ENCODE data around the gene ISG20L2. TPM values are rescaled to one million over a fixed set of nuclear protein-coding genes. Genes with fewer than 3 reads are reported as not detected.

ISG20L2 gene
- total and polyA plus RNA-seq, 8 donors = 18.3 to 45.9 (median 40.3) TPM

DNA sequence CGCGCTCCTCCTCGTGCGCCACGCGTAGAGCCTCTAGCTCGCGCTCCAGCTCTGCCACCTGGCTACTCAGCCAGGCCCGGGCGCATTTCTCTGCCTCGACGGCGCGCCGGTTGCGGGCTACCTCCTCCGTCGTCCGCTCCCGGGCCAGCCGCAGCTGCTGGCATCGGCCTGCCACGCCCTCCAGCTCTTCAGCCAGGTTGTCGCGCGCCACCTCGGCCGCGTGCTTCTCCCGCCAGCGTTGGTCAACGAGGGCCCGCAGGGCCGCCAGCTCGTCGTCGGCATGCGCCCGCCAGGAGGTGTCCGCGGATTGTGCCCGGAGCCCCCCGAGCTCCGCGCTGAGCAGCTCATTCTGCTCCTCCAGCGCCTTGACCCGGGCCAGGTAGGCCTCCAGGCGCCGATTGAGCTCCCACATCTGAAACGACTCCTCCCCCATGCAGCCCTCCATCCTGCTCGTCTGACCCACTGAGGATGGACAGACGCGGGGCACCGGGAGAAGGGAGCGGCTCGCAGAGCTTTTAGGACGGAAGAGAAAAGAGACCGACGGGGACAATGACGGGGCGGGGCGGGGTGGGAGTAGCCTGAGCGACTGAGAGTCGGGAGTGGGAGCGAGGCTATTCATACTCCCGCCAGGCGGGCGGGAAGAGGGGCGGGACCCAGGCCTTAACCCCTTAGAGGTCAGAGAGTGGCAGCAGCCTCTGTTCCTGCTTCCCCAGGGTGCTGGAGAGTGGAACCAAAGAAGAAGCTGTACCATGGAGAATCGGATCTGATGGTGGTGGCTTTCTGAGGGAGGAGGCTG is 51.5 kb downstream of the ISG20L2 start, which contains the start of gene NES:
Gene NES, minus strand, starts transcription at position 588 of the 796 bp plus-strand sequence. Its CDS starts 143 bp downstream, at position 445.
- H3K4me3 ChIP-seq = peak within 1 kb of the TSS; percentile 41 to 53
- peak within 1 kb of the TSS; percentile 67 to 76 for H3K27ac ChIP-seq
- TF ChIP-seq, protein P1, sequence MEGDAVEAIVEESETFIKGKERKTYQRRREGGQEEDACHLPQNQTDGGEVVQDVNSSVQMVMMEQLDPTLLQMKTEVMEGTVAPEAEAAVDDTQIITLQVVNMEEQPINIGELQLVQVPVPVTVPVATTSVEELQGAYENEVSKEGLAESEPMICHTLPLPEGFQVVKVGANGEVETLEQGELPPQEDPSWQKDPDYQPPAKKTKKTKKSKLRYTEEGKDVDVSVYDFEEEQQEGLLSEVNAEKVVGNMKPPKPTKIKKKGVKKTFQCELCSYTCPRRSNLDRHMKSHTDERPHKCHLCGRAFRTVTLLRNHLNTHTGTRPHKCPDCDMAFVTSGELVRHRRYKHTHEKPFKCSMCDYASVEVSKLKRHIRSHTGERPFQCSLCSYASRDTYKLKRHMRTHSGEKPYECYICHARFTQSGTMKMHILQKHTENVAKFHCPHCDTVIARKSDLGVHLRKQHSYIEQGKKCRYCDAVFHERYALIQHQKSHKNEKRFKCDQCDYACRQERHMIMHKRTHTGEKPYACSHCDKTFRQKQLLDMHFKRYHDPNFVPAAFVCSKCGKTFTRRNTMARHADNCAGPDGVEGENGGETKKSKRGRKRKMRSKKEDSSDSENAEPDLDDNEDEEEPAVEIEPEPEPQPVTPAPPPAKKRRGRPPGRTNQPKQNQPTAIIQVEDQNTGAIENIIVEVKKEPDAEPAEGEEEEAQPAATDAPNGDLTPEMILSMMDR (IDR thresholded peaks at IDR 0.05) = no peak
- no peaks in the 10 kb centered on the region for H3K9me3 ChIP-seq
- DNase-seq (peak in 3 of 4 donors; percentile 59 to 84 (median 77)), ATAC-seq (peak; percentile 80)
- no peaks in the 10 kb centered on the region for H3K36me3 ChIP-seq
- intact Hi-C loops (cut with DNase I) = no loop called here
- peaks cover 23 to 85% of the 10 kb centered on the region in 2 donors for H3K27me3 ChIP-seq
- peaks cover 0 to 36% of the 10 kb centered on the region in 2 donors for H3K4me1 ChIP-seq

- peak in 1 of 4 donors; percentile 69 for DNase-seq
- peak; percentile 8 for ATAC-seq
- TF ChIP-seq, protein P1 (IDR thresholded peaks at IDR 0.05) = no peak
- Histone ChIP-seq H3K27ac (peak overlapping the region; percentile 67 to 76), H3K4me3 (peak overlapping the region; percentile 41 to 53), H3K4me1 (peaks cover 0 to 36% of the 10 kb centered on the region in 2 donors), H3K36me3 (no peaks in the 10 kb centered on the region), H3K27me3 (peaks cover 23 to 79% of the 10 kb centered on the region in 2 donors), H3K9me3 (no peaks in the 10 kb centered on the region)
- intact Hi-C loops (cut with DNase I) = no loop called here
Observed at GRCh38 chr1:156676114-156676819, 52.3 kb downstream of the ISG20L2 start.

DNA sequence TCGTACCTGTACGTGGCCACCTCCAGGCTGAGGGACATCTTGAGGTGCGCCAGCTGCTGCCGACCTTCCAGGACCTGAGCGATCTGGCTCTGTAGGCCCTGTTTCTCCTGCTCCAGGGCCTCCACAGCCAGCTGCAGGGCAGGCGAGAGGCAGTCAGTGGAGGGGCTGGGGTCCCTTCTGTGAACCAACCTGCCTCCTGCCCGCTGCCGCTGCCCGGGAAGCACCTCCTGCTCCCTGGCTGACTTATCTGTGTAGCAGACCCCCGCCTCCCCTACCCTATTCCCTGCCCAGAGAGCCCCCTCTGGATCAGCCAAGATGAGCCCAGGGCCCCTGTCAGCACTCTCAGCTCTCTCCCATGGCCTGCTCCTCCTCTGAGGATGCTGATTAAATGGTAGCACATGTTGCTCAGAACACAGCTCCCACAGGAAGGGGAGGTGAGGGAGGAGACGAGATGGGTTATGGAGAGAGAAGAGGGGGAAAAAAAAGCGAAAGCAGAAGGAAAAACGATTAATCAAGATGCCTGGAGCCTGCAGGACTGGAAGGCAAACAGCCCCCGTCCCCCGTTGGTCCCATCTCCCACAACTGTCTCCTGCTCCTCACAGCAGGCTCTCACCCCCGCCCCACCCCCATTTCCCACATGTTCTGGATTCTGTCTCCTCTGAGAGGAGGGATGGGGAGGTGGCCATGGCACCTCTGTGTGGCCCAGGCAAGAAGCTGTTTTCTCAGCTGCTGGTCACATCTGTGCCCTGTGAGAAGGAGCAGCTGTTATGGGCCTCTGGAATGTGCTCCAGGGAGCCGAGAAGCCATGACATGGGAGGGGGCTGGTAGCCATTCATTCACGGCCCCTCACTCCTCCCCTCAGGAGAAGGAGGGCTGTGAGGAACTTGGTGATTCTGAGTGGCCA is 53.1 kb downstream of the ISG20L2 start:
- peak in 2 of 4 donors; percentile 41 to 56 for DNase-seq
- Histone ChIP-seq H3K9me3 (no peaks in the 10 kb centered on the region), H3K27ac (peak overlapping the region; percentile 67 to 76), H3K4me3 (peak overlapping the region; percentile 41 to 53), H3K27me3 (peaks cover 23 to 79% of the 10 kb centered on the region in 2 donors), H3K36me3 (no peaks in the 10 kb centered on the region), H3K4me1 (peaks cover 0 to 38% of the 10 kb centered on the region in 2 donors)
- no peak for ATAC-seq
- intact Hi-C loops (cut with DNase I) = no loop called here
- TF ChIP-seq, protein P1 (IDR thresholded peaks at IDR 0.05) = no peak

DNA sequence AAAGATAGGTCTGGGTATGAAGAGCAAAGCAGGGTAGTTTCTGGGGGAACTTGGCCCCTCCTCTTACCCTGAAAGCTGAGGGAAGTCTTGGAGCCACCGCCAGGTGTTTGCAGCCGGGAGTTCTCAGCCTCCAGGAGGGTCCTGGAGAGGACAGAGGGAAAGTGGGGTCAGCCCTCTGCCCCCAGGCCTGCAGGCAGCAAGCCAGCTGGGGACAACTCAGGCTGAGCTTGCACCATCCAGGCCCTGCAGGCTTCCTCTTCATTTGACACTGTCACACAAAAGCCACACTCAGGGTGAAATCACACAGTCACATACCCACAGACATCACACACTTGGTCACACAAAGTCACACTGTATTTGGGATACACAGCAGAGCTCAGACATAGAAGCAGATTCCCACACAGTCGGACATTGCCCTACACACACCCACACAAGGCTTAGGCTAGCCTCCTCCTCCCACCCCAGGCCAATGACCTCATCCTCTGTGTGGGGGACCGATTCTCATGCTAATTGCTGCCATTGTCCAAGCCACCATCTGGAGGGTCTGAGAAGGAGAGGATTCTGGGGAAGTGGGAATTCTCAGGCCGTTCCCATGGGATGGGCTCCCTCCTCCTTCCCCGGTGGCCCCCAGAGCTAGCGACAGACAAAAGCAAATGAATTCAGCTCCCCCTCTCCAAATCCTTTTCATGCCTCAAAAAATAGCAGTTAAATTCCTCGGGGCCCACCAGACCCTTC is 55.0 kb downstream of the ISG20L2 start:
- TF ChIP-seq, protein P1 (IDR thresholded peaks at IDR 0.05) = no peak
- Histone ChIP-seq H3K27me3 (peaks cover 23 to 61% of the 10 kb centered on the region in 2 donors), H3K4me1 (peaks cover 0 to 48% of the 10 kb centered on the region in 2 donors), H3K36me3 (no peaks in the 10 kb centered on the region), H3K9me3 (no peaks in the 10 kb centered on the region), H3K4me3 (peak overlapping the region in 1 of 2 donors; percentile 53), H3K27ac (no peak overlapping the region)
- intact Hi-C loops (cut with DNase I) = no loop called here
- peak in 1 of 4 donors; percentile 35 for DNase-seq
- ATAC-seq = no peak

Other genes with a start within 250 kb of the ISG20L2 start
- gene MEF2D, start 228.0 kb downstream of the ISG20L2 start, total RNA-seq = 10 to 100 TPM; 45.4 to 52.8 TPM
- gene MEF2D, start 228.0 kb downstream of the ISG20L2 start, polyA plus RNA-seq (ENCODE audit: insufficient read length in 6 of 6) = 10 to 100 TPM; 23.8 to 37.5 (median 29.7) TPM
- gene IQGAP3, start 156.2 kb downstream of the ISG20L2 start, total RNA-seq = 10 to 100 TPM in 1 of 2 donors, 1 to 10 TPM in 1; 2.8 to 10.3 TPM
- 10 to 100 TPM; 10.2 to 26.7 (median 15.8) TPM for gene IQGAP3, start 156.2 kb downstream of the ISG20L2 start, polyA plus RNA-seq (ENCODE audit: insufficient read length in 6 of 6)
- not detected for gene TTC24, start 149.0 kb downstream of the ISG20L2 start, total RNA-seq
- under 1 TPM in 4 of 6 donors, not detected in 2; 0.07 to 0.34 (median 0.16) TPM for gene TTC24, start 149.0 kb downstream of the ISG20L2 start, polyA plus RNA-seq (ENCODE audit: insufficient read length in 6 of 6)
- 10 to 100 TPM; 77.6 to 81.6 TPM for gene NAXE, start 137.0 kb downstream of the ISG20L2 start, total RNA-seq
- 10 to 100 TPM; 49.2 to 60.4 (median 51.5) TPM for gene NAXE, start 137.0 kb downstream of the ISG20L2 start, polyA plus RNA-seq (ENCODE audit: insufficient read length in 6 of 6)
- gene GPATCH4, start 127.3 kb downstream of the ISG20L2 start, total RNA-seq = 10 to 100 TPM; 16.1 to 29.1 TPM
- 10 to 100 TPM; 26.9 to 35.1 (median 29.0) TPM for gene GPATCH4, start 127.3 kb downstream of the ISG20L2 start, polyA plus RNA-seq (ENCODE audit: insufficient read length in 6 of 6)
- under 1 TPM in 1 of 2 donors, not detected in 1; 0.18 TPM for gene HAPLN2, start 109.4 kb downstream of the ISG20L2 start, total RNA-seq
- gene HAPLN2, start 109.4 kb downstream of the ISG20L2 start, polyA plus RNA-seq (ENCODE audit: insufficient read length in 6 of 6) = under 1 TPM; 0.15 to 0.50 (median 0.33) TPM
- under 1 TPM; 0.34 to 0.35 TPM for gene BCAN, start 86.6 kb downstream of the ISG20L2 start, total RNA-seq
- gene BCAN, start 86.6 kb downstream of the ISG20L2 start, polyA plus RNA-seq (ENCODE audit: insufficient read length in 6 of 6) = under 1 TPM; 0.34 to 0.87 (median 0.75) TPM
- gene NES, start 51.4 kb downstream of the ISG20L2 start, total RNA-seq = 10 to 100 TPM; 56.9 to 58.5 TPM
- 10 to 100 TPM; 54.9 to 84.0 (median 71.8) TPM for gene NES, start 51.4 kb downstream of the ISG20L2 start, polyA plus RNA-seq (ENCODE audit: insufficient read length in 6 of 6)
- 10 to 100 TPM in 1 of 2 donors, 1 to 10 TPM in 1; 2.7 to 23.3 TPM for gene CRABP2, start 23.2 kb downstream of the ISG20L2 start, total RNA-seq
- 100 to 1,000 TPM in 4 of 6 donors, 10 to 100 TPM in 2; 79.4 to 154 (median 109) TPM for gene CRABP2, start 23.2 kb downstream of the ISG20L2 start, polyA plus RNA-seq (ENCODE audit: insufficient read length in 6 of 6)
- 10 to 100 TPM; 30.6 to 35.3 TPM for gene METTL25B, start 297 bp downstream of the ISG20L2 start, total RNA-seq
- 10 to 100 TPM; 32.6 to 41.7 (median 35.9) TPM for gene METTL25B, start 297 bp downstream of the ISG20L2 start, polyA plus RNA-seq (ENCODE audit: insufficient read length in 6 of 6)
- 10 to 100 TPM; 42.8 to 62.2 TPM for gene MRPL24, start 12.3 kb upstream of the ISG20L2 start, total RNA-seq
- gene MRPL24, start 12.3 kb upstream of the ISG20L2 start, polyA plus RNA-seq (ENCODE audit: insufficient read length in 6 of 6) = 10 to 100 TPM; 53.1 to 58.1 (median 55.4) TPM
- gene HDGF, start 22.9 kb upstream of the ISG20L2 start, total RNA-seq = 100 to 1,000 TPM; 139 to 207 TPM
- 100 to 1,000 TPM; 212 to 260 (median 239) TPM for gene HDGF, start 22.9 kb upstream of the ISG20L2 start, polyA plus RNA-seq (ENCODE audit: insufficient read length in 6 of 6)
- 10 to 100 TPM; 40.7 to 56.2 TPM for gene PRCC, start 38.8 kb upstream of the ISG20L2 start, total RNA-seq
- 100 to 1,000 TPM in 1 of 6 donors, 10 to 100 TPM in 5; 94.5 to 106 (median 97.4) TPM for gene PRCC, start 38.8 kb upstream of the ISG20L2 start, polyA plus RNA-seq (ENCODE audit: insufficient read length in 6 of 6)
- gene SH2D2A, start 88.1 kb upstream of the ISG20L2 start, total RNA-seq = 1 to 10 TPM; 1.7 to 4.4 TPM
- gene SH2D2A, start 88.1 kb upstream of the ISG20L2 start, polyA plus RNA-seq (ENCODE audit: insufficient read length in 6 of 6) = under 1 TPM; 0.36 to 0.85 (median 0.63) TPM
- not detected for gene INSRR, start 130.4 kb upstream of the ISG20L2 start, total RNA-seq
- gene INSRR, start 130.4 kb upstream of the ISG20L2 start, polyA plus RNA-seq (ENCODE audit: insufficient read length in 6 of 6) = under 1 TPM in 4 of 6 donors, not detected in 2; 0.03 to 0.06 (median 0.04) TPM
- under 1 TPM; 0.47 to 0.97 TPM for gene NTRK1, start 132.1 kb upstream of the ISG20L2 start, total RNA-seq
- under 1 TPM in 5 of 6 donors, not detected in 1; 0.15 to 0.41 (median 0.27) TPM for gene NTRK1, start 132.1 kb upstream of the ISG20L2 start, polyA plus RNA-seq (ENCODE audit: insufficient read length in 6 of 6)
- 10 to 100 TPM; 10.6 to 12.3 TPM for gene PEAR1, start 165.0 kb upstream of the ISG20L2 start, total RNA-seq
- 10 to 100 TPM; 25.7 to 30.1 (median 29.4) TPM for gene PEAR1, start 165.0 kb upstream of the ISG20L2 start, polyA plus RNA-seq (ENCODE audit: insufficient read length in 6 of 6)
- 1 to 10 TPM in 1 of 2 donors, under 1 TPM in 1; 0.38 to 3.5 TPM for gene LRRC71, start 191.9 kb upstream of the ISG20L2 start, total RNA-seq
- gene LRRC71, start 191.9 kb upstream of the ISG20L2 start, polyA plus RNA-seq (ENCODE audit: insufficient read length in 6 of 6) = 1 to 10 TPM; 1.1 to 5.5 (median 3.1) TPM